ENCODE measurements around the gene TTC34.

DNA sequence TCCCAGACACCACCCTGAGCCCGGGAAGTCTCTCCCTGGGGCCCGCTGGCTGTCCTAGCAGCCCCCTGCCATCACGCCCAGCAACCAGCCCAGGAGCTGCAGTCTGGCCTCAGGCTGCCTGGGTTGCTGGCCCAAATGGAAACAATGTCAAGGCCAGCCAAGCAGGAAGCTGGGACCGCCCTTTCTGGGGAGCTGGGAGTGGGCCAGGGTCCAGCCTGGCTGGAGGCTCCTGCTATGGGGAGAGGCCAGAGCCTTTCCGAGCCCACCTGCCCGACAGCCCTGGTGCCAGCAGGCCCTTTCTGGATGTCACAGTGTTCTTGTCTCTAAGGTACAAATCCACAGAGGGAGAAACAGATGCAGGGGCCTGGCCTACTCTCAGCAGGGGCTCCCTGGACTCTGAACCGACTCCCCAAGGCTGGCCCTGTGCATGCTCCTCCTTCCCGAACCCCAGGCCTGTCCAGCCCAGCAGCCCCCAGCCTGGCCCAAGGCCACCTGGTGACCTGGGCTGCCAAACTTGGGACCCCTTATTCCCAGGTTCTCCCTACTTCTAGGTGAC, 167.5 kb downstream of the TTC34 start:
- TF ChIP-seq CTCF (IDR thresholded peaks at IDR 0.05; ENCODE audit: borderline replicate concordance, extremely low read depth, low read length, poor library complexity, severe bottlenecking) (no peak), EZH2 (IDR thresholded peaks at IDR 0.05; ENCODE audit: borderline replicate concordance, low read depth, low read length, severe bottlenecking) (no peak)

Measured in DND-41 (cell line).